GM12874 (cell line): Measurements from ENCODE around the gene ACVR1B.

ENCODE experiments used
- TF ChIP-seq, protein P1 (sequence below): IDR thresholded peaks from 2 replicates; pipeline ENCODE4 v1.5.1; 2011; ENCODE audit warnings: low read depth, mild to moderate bottlenecking, control low read depth, low read length, moderate library complexity; ENCODE audit not compliant: insufficient read depth

The ACVR1B gene

DNA sequence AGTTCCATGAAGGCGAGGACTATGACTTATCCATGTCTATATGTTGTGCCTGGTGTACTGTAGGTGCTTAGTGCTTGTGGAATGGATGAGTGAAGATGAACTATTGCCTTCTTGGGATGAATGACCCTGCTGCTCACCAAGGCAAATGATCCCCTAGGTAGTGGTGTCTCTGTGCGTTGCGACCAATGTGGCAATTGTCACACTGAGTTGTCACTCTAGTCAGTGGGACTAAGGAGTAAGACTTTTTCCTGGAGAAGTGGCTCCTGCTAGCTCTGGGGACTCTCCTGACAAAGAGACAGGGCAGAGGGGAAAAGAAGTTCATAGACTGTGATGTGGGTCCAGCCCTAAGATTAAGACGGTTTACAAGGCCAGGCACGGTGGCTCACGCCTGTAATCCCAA, 3.4 kb upstream of the ACVR1B start:
- TF ChIP-seq, protein P1, sequence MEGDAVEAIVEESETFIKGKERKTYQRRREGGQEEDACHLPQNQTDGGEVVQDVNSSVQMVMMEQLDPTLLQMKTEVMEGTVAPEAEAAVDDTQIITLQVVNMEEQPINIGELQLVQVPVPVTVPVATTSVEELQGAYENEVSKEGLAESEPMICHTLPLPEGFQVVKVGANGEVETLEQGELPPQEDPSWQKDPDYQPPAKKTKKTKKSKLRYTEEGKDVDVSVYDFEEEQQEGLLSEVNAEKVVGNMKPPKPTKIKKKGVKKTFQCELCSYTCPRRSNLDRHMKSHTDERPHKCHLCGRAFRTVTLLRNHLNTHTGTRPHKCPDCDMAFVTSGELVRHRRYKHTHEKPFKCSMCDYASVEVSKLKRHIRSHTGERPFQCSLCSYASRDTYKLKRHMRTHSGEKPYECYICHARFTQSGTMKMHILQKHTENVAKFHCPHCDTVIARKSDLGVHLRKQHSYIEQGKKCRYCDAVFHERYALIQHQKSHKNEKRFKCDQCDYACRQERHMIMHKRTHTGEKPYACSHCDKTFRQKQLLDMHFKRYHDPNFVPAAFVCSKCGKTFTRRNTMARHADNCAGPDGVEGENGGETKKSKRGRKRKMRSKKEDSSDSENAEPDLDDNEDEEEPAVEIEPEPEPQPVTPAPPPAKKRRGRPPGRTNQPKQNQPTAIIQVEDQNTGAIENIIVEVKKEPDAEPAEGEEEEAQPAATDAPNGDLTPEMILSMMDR = no peak

- TF ChIP-seq, protein P1 = no peak
Observed at GRCh38 chr12:51949342-51950030, 2.0 kb upstream of the ACVR1B start.

DNA sequence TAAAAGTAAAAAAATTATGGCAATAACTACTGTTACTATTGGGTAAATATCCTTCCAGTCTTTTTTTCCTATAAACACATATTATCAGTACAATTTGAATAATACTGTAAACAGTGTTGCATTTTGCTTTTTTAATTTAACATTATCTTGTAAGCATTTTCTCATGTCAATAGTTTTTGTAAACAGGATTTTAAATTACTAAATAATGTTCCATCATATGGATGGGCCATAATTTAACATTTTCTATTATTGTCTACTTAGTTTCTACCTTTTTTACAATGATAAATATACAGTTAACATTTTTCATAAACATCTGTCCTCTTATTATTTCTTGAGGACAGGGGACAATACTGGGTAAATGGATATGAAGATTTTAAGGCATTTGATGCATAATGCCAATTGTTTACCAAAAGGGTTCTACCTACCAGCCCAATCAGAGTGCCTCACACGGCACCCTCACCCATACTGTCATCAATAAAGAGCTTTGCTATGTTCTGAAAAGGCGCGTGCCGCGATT, 759 bp upstream of the ACVR1B start:
- TF ChIP-seq, protein P1 = no peak

- TF ChIP-seq, protein P1 = no peak
Observed at GRCh38 chr12:51951843-51952722, 584 bp downstream of the ACVR1B start.

GRCh38 chr12:51953089-51953488, 1.6 kb downstream of the ACVR1B start:
- TF ChIP-seq, protein P1 = no peak

GRCh38 chr12:51953864-51954263, 2.4 kb downstream of the ACVR1B start:
- TF ChIP-seq, protein P1 = no peak
